ENCODE results near the gene S1PR4. TPM values are rescaled to one million over a fixed set of nuclear protein-coding genes. Genes with fewer than 3 reads are reported as not detected.

The S1PR4 gene
- total and polyA plus RNA-seq, 2 experiments from 2014 or later: 0.07 TPM; not detected in 1

- H4K20me1 ChIP-seq (ENCODE audit: insufficient read depth, poor library complexity, severe bottlenecking): no peaks in the 10 kb centered on the region
- H3K27me3 ChIP-seq: peaks cover 33% of the 10 kb centered on the region
- no peak overlapping the region for H3K27ac ChIP-seq
- no peaks in the 10 kb centered on the region for H3K79me2 ChIP-seq
- H3K4me3 ChIP-seq: no peak overlapping the region
- 89% methylated on average over 5 of the region's 5 CpGs for WGBS (ENCODE audit: low lambda C conversion rate, missing lambda C conversion rate)
- no peak overlapping the region for H3K4me2 ChIP-seq
- no peak for TF ChIP-seq EZH2phosphoT487 (IDR thresholded peaks at IDR 0.05; ENCODE audit: low read depth, severe bottlenecking, unreplicated experiment)
- TF ChIP-seq EZH2 (IDR thresholded peaks at IDR 0.05; ENCODE audit: borderline replicate concordance): no peak
- TF ChIP-seq, protein P1, sequence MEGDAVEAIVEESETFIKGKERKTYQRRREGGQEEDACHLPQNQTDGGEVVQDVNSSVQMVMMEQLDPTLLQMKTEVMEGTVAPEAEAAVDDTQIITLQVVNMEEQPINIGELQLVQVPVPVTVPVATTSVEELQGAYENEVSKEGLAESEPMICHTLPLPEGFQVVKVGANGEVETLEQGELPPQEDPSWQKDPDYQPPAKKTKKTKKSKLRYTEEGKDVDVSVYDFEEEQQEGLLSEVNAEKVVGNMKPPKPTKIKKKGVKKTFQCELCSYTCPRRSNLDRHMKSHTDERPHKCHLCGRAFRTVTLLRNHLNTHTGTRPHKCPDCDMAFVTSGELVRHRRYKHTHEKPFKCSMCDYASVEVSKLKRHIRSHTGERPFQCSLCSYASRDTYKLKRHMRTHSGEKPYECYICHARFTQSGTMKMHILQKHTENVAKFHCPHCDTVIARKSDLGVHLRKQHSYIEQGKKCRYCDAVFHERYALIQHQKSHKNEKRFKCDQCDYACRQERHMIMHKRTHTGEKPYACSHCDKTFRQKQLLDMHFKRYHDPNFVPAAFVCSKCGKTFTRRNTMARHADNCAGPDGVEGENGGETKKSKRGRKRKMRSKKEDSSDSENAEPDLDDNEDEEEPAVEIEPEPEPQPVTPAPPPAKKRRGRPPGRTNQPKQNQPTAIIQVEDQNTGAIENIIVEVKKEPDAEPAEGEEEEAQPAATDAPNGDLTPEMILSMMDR (IDR thresholded peaks at IDR 0.05; ENCODE audit: poor library complexity): no peak
- no peak overlapping the region for H2AFZ ChIP-seq
- no peaks in the 10 kb centered on the region for H3K9me3 ChIP-seq (ENCODE audit: low read depth)
- H3K36me3 ChIP-seq (replicated peaks; ENCODE audit: insufficient read depth, low read depth): no peaks in the 10 kb centered on the region
- no peaks in the 10 kb centered on the region for H3K4me1 ChIP-seq (ENCODE audit: insufficient read depth)
- H3K9me2 ChIP-seq (replicated peaks; ENCODE audit: insufficient read depth): no peaks in the 10 kb centered on the region
- no peak for DNase-seq (ENCODE audit: low spot score)
These were observed 44.1 kb downstream of the S1PR4 start for GRCh38 chr19:3222709-3223108.

DNA sequence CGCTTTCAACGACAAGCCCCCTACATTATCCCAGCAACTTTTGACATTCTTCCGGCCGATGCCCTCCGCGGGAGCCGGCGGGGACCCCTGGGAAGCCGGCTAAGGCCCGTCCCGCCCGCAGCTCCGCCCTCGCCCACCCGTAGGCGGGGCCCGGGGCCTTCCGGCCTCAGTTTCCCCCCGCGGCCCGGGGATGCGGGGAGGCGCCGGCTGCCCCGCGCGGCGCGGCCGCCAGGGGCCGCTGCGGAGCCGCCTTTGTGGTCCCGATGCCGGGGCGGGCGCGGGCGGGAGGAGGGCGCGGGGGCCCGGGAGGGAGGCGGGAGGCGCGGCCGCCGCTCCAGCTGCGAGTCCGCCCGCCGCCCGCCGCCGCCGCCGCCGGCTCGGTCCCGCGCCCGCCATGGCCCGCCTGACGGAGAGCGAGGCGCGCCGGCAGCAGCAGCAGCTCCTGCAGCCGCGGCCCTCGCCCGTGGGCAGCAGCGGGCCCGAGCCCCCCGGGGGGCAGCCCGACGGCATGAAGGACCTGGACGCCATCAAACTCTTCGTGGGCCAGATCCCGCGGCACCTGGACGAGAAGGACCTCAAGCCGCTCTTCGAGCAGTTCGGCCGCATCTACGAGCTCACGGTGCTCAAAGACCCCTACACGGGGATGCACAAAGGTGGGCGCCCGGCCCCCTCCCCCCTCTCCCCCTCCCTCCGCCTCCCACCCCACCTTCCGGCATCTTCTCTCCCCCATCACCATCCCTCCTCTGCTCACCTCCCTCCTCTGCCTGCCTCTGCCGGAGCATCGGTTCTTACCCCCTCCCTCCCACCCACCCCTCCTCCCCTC is 46.0 kb downstream of the S1PR4 start, which contains the start of gene CELF5:
TSS of gene CELF5 (plus strand) at position 316 of the 823 bp plus-strand sequence. CDS start at position 395, 79 bp downstream.
- no peak within 1 kb of the TSS for H3K4me3 ChIP-seq
- no peaks in the 10 kb centered on the region for H3K4me1 ChIP-seq (ENCODE audit: insufficient read depth)
- no peaks in the 10 kb centered on the region for H4K20me1 ChIP-seq (ENCODE audit: insufficient read depth, poor library complexity, severe bottlenecking)
- H3K79me2 ChIP-seq: no peaks in the 10 kb centered on the region
- H2AFZ ChIP-seq: no peak within 1 kb of the TSS
- no peaks in the 10 kb centered on the region for H3K9me2 ChIP-seq (replicated peaks; ENCODE audit: insufficient read depth)
- peak; percentile 80 for DNase-seq (ENCODE audit: low spot score)
- H3K27ac ChIP-seq: no peak within 1 kb of the TSS
- no peaks in the 10 kb centered on the region for H3K36me3 ChIP-seq (replicated peaks; ENCODE audit: insufficient read depth, low read depth)
- TF ChIP-seq, protein P1 (IDR thresholded peaks at IDR 0.05; ENCODE audit: poor library complexity): peak; percentile 43
- TF ChIP-seq EZH2 (IDR thresholded peaks at IDR 0.05; ENCODE audit: borderline replicate concordance): no peak
- no peak for TF ChIP-seq EZH2phosphoT487 (IDR thresholded peaks at IDR 0.05; ENCODE audit: low read depth, severe bottlenecking, unreplicated experiment)
- peak within 1 kb of the TSS; percentile 78 for H3K4me2 ChIP-seq
- no peaks in the 10 kb centered on the region for H3K9me3 ChIP-seq (ENCODE audit: low read depth)
- WGBS (ENCODE audit: low lambda C conversion rate, missing lambda C conversion rate): 5% methylated on average over 34 of the region's 94 CpGs
- peaks cover 49% of the 10 kb centered on the region for H3K27me3 ChIP-seq

- no peaks in the 10 kb centered on the region for H3K9me3 ChIP-seq (ENCODE audit: low read depth)
- DNase-seq (ENCODE audit: low spot score): no peak
- H3K9me2 ChIP-seq (replicated peaks; ENCODE audit: insufficient read depth): no peaks in the 10 kb centered on the region
- peaks cover 55% of the 10 kb centered on the region for H3K27me3 ChIP-seq
- no peaks in the 10 kb centered on the region for H3K36me3 ChIP-seq (replicated peaks; ENCODE audit: insufficient read depth, low read depth)
- peak overlapping the region; percentile 78 for H3K4me2 ChIP-seq
- no peak overlapping the region for H3K4me3 ChIP-seq
- no peak overlapping the region for H2AFZ ChIP-seq
- no CpG with 5 or more reads among the region's 9 CpGs for WGBS (ENCODE audit: low lambda C conversion rate, missing lambda C conversion rate)
- H3K4me1 ChIP-seq (ENCODE audit: insufficient read depth): no peaks in the 10 kb centered on the region
- no peaks in the 10 kb centered on the region for H4K20me1 ChIP-seq (ENCODE audit: insufficient read depth, poor library complexity, severe bottlenecking)
- TF ChIP-seq, protein P1 (IDR thresholded peaks at IDR 0.05; ENCODE audit: poor library complexity): no peak
- no peak for TF ChIP-seq EZH2phosphoT487 (IDR thresholded peaks at IDR 0.05; ENCODE audit: low read depth, severe bottlenecking, unreplicated experiment)
- TF ChIP-seq EZH2 (IDR thresholded peaks at IDR 0.05; ENCODE audit: borderline replicate concordance): no peak
- no peak overlapping the region for H3K27ac ChIP-seq
- no peaks in the 10 kb centered on the region for H3K79me2 ChIP-seq
These were observed 46.6 kb downstream of the S1PR4 start for GRCh38 chr19:3225169-3225485.

Data from hepatocyte (in vitro differentiated cells).